ENCODE results near the gene ZSCAN10. TPM values are rescaled to one million over a fixed set of nuclear protein-coding genes. Genes with fewer than 3 reads are reported as not detected.

ZSCAN10 gene
- total RNA-seq, 1 experiment from 2014 or later: 0.76 TPM

GRCh38 chr16:3059041-3059722 is 39.9 kb downstream of the ZSCAN10 start:
- CTCF ChIA-PET: interaction anchor here (0.6 to 2.5 kb wide), 12 partner anchors 10 to 113 kb away, joined by 3 to 16 read pairs (median 5); no protein-coding TSS in a partner anchor
- RAD21 ChIA-PET (ENCODE audit: low non-redundant PET in 1 of 2, low total read pairs in 2 of 2, uncharacterized antibody in 2 of 2, unreplicated experiment in 2 of 2): interaction anchor here in 1 of 2 experiments (1.0 kb wide), 1 partner anchor 28 kb away, joined by 5 read pairs; no protein-coding TSS in a partner anchor
- peak overlapping the region; percentile 84 for H3K27ac ChIP-seq (ENCODE audit: low read depth, low read length)
- no peaks in the 10 kb centered on the region for H3K9me3 ChIP-seq (ENCODE audit: control insufficient read depth in 1 of 2, insufficient read depth in 1 of 2, low read depth in 1 of 2, low read length in 2 of 2)
- H3K9me2 ChIP-seq (ENCODE audit: insufficient read depth): no peaks in the 10 kb centered on the region
- H3K36me3 ChIP-seq (ENCODE audit: control insufficient read depth in 1 of 2, insufficient read depth in 2 of 2, low read length in 2 of 2): no peaks in the 10 kb centered on the region
- peak overlapping the region; percentile 95 for H3K9ac ChIP-seq (ENCODE audit: low read length)
- no peaks in the 10 kb centered on the region for H3K79me2 ChIP-seq (ENCODE audit: insufficient read depth, low read length)
- no TSS peak for BruUV-seq (replicated peaks)
- peak overlapping the region; percentile 95 for H3K4me2 ChIP-seq (ENCODE audit: low read length)
- peak overlapping the region; percentile 81 to 87 for H3K4me3 ChIP-seq (replicated peaks in 1 of 2; ENCODE audit: low read depth in 1 of 2, low read length in 2 of 2)
- H3K4me1 ChIP-seq (ENCODE audit: control insufficient read depth in 1 of 2, insufficient read depth in 2 of 2, low read length in 2 of 2): peaks cover 0 to 22% of the 10 kb centered on the region in 2 experiments; a peak in 3 of 4 replicates
- POLR2A ChIA-PET: interaction anchor here (0.6 to 1.7 kb wide), 4 partner anchors 11 to 70 kb away, joined by 4 to 6 read pairs (median 5); partner anchors contain the start of gene TNFRSF12A
- no peaks in the 10 kb centered on the region for H4K20me1 ChIP-seq (ENCODE audit: insufficient read depth)
- peak; percentile 86 for ATAC-seq
- H3K27me3 ChIP-seq (ENCODE audit: insufficient read depth, low read length): no peaks in the 10 kb centered on the region
- DNase-seq (ENCODE audit: low read depth, low spot score): peak; percentile 60
- intact Hi-C loops (cut with micrococcal nuclease): loop anchor here (2.0 to 10.0 kb wide), 2 partner anchors 70 to 116 kb away; no protein-coding TSS in a partner anchor
- no peak overlapping the region for H2AFZ ChIP-seq (ENCODE audit: low read depth, low read length, poor library complexity, severe bottlenecking)
- TF ChIP-seq ELF1 (IDR thresholded peaks at IDR 0.05; ENCODE audit: borderline replicate concordance, low read depth) (no peak), SRF (IDR thresholded peaks at IDR 0.05; ENCODE audit: low read depth) (no peak), ZBTB33 (IDR thresholded peaks at IDR 0.05; ENCODE audit: extremely low read depth, insufficient replicate concordance, low read length) (peak; percentile 18), REST (IDR thresholded peaks at IDR 0.05; ENCODE audit: low read depth) (no peak), CTCF (IDR thresholded peaks at IDR 0.05 in 2 of 3, conservative IDR thresholded peaks at IDR 0.05 in 1 of 3; ENCODE audit: borderline replicate concordance in 1 of 3, insufficient read depth in 1 of 3, low read depth in 2 of 3, low read length in 2 of 3) (peak; percentile 58 to 94 (median 66)), POLR2AphosphoS5 (IDR thresholded peaks at IDR 0.05; ENCODE audit: low read depth, low read length) (peak; percentile 77), EZH2phosphoT487 (IDR thresholded peaks at IDR 0.05; ENCODE audit: borderline replicate concordance) (no peak), POLR2A (IDR thresholded peaks at IDR 0.05; ENCODE audit: borderline replicate concordance, extremely low read depth, insufficient read depth, insufficient read length) (no peak), EGR1 (IDR thresholded peaks at IDR 0.05; ENCODE audit: low read depth) (no peak), ZNF274 (IDR thresholded peaks at IDR 0.05; ENCODE audit: low read depth, low read length) (no peak), CBX3 (IDR thresholded peaks at IDR 0.05; ENCODE audit: low read depth) (no peak; the same call in 1 of the 2 replicates), FOSL1 (IDR thresholded peaks at IDR 0.05; ENCODE audit: low read depth) (no peak), SP1 (IDR thresholded peaks at IDR 0.05; ENCODE audit: low read depth) (no peak), TCF7L2 (IDR thresholded peaks at IDR 0.05; ENCODE audit: borderline replicate concordance, extremely low read depth, insufficient read depth, insufficient read length) (no peak), ATF3 (IDR thresholded peaks at IDR 0.05) (no peak), ZFX (IDR thresholded peaks at IDR 0.05) (0 out of 2 replicates have a peak, but pooled peaks have one; percentile 34), MAX (IDR thresholded peaks at IDR 0.05) (peak; percentile 76), CEBPB (IDR thresholded peaks at IDR 0.05; ENCODE audit: low read depth) (no peak), JUND (IDR thresholded peaks at IDR 0.05) (no peak)

All from HCT116 (cell line).